Activated T-cell treated with anti-CD3 and anti-CD28 coated beads, Interleukin-2, amount 50 U/mL, for 4 hours (primary cell): ENCODE measurements around the gene FHIT. TPM values are rescaled to one million over a fixed set of nuclear protein-coding genes. Genes with fewer than 3 reads are reported as not detected.

Source experiments
- ATAC-seq, 2 donors: fragments of 200-7000 bp; cut with Tn5 transposase; one replicate each; pipeline ENCODE4 v1.10.0; 2021
- DNase-seq: peaks from one replicate; pipeline ENCODE4 v3.0.0-alpha.2; 2020
- H3K27me3 Mint-ChIP-seq: one replicate; pipeline ENCODE4 v1.8.0; 2021; ENCODE audit warnings: low read depth, mixed read lengths
- H3K36me3 Mint-ChIP-seq: one replicate; pipeline ENCODE4 v1.8.0; 2022; ENCODE audit warnings: mixed read lengths; ENCODE audit not compliant: insufficient read depth
- H3K4me1 Mint-ChIP-seq: one replicate; pipeline ENCODE4 v1.8.0; 2021; ENCODE audit warnings: low read depth, mixed read lengths
- H3K4me3 Mint-ChIP-seq: one replicate; pipeline ENCODE4 v1.8.0; 2021; ENCODE audit warnings: mild to moderate bottlenecking, moderate library complexity, mixed read lengths
- H3K9me3 Mint-ChIP-seq: one replicate; pipeline ENCODE4 v1.8.0; 2021; ENCODE audit warnings: mixed read lengths
- total RNA-seq, 3 donors: library from RNA; stranded (reverse); gene quantifications; one replicate each; pipeline ENCODE4 v1.2.1, GENCODE V29; 2021

The FHIT gene
- total RNA-seq, 3 donors from 2014 or later: 0.66 to 5.5 (median 2.4) TPM

DNA sequence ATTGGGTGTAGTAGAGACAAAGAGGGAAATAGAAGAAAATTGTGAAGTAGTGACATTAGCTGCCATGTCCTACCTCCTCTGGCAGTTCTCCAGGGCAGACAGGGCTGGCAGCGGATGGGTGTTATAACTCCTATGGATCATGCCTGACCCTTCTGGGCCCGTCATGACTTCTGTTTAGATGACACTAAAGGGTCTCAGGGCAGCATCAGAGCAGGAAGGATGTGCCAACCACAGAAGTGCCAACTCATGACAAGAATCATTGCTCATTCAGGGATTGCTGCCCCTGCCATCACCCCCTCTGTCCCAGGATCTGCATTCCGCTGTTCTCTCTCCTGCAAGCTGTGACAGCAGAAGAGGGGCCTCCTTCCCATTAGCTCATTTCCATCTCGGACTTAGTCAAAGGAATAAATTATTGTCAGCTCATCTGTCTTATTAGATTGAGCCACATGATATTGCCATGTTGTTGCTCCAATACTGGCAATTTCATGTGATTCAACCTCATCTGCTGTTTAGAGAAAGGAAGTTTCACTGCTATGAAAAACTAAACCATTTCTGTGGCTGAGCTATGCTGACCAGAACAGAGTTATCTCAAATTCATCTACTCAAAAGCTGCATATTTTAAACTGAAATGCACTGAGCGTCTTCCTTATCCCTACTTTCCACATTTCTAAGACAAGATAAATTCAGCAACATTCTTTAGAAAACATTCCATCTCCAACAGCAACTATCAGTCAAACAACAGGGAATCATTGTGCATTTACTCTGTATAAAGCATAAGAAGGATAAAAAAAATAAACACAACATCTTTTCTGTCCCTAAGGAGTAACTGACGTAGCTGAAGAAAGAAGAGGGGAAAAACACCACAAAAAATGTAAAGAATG lies 271.6 kb downstream of the FHIT start:
- Mint-ChIP-seq H3K36me3 (no peaks in the 10 kb centered on the region), H3K4me1 (no peaks in the 10 kb centered on the region), H3K27me3 (no peaks in the 10 kb centered on the region), H3K4me3 (no peak overlapping the region), H3K9me3 (peaks cover 4% of the 10 kb centered on the region)
- ATAC-seq: no peak
- no peak for DNase-seq

DNA sequence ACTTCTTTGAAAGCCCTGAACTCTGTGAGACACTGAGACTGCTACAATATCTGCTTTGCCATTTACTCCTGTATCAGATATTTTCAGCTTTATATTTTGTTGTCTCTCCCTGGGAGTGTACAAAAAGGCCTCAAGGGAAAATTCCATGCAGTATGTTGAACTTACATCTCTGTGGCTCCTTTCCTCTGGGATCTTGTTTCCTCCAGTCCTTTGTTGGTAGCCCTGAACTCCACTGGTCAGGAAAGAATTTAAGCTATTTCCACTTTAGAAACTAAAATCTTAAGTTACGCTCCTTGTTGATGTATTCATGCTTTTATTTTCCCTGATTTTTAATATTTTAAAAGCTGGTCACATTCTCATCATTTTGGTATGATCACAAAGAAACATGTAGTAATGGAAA lies 277.9 kb downstream of the FHIT start:
- peaks cover 25% of the 10 kb centered on the region for H3K9me3 Mint-ChIP-seq
- no peaks in the 10 kb centered on the region for H3K4me1 Mint-ChIP-seq
- no peak for ATAC-seq
- H3K36me3 Mint-ChIP-seq: no peaks in the 10 kb centered on the region
- H3K27me3 Mint-ChIP-seq: no peaks in the 10 kb centered on the region
- DNase-seq: no peak
- no peak overlapping the region for H3K4me3 Mint-ChIP-seq

DNA sequence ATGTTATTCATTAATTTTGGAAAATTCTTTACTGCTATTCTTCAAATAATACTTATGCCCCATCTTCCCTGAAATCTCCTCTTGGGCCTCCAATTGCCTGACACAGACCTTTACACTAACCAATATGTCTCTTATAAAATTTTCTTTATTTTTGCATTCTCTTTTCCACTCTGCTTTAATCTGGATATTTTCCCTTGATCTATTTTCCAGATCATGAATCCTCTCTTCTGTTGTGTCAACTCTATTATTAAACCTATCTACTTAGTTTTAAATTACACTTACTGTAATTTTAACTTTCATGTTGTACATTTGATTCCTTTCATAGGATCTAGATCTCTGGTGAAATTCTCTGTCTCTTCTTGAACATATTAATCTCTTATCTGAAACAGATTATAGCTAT lies 278.7 kb downstream of the FHIT start:
- Mint-ChIP-seq H3K27me3 (no peaks in the 10 kb centered on the region), H3K4me1 (no peaks in the 10 kb centered on the region), H3K9me3 (peaks cover 25% of the 10 kb centered on the region), H3K4me3 (no peak overlapping the region), H3K36me3 (no peaks in the 10 kb centered on the region)
- no peak for ATAC-seq
- DNase-seq: no peak

DNA sequence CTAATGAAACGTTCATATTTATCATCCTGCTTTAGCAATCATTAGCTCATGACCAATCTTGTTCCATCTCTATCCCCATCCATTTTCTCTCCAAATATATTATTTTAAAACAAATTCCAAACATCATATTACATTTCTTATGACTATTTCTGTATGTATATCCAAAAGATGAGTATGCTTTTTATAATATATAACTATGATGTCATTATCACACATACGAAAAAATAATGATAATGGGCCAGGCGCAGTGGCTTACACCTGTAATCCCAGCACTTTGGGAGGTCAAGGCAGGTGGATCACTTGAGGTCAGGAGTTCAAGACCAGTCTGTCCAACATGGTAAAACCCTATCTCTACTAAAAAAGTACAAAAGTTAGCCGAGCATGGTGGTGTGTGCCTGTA lies 280.4 kb downstream of the FHIT start:
- Mint-ChIP-seq H3K36me3 (no peaks in the 10 kb centered on the region), H3K4me1 (no peaks in the 10 kb centered on the region), H3K9me3 (peaks cover 25% of the 10 kb centered on the region), H3K4me3 (no peak overlapping the region), H3K27me3 (no peaks in the 10 kb centered on the region)
- no peak for DNase-seq
- ATAC-seq: no peak

DNA sequence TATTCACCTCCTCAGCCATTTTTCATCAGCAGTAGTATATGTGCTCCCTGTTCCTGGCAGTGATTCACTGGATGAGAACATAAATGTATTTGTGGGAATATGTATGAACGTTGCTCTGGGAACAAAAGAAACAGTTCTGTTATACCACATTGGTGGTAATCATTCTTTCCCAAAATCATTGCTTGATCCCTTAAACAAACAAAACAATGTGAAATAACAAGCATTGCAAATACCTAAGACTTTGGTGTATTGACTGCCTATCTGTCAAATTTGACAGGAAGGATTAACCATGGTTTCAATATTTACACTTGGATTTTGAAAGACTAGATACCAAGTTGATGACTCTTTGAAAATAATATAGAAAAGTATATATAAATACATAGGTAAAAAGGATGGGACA lies 284.1 kb downstream of the FHIT start:
- H3K4me1 Mint-ChIP-seq: no peaks in the 10 kb centered on the region
- no peak for ATAC-seq
- no peaks in the 10 kb centered on the region for H3K27me3 Mint-ChIP-seq
- H3K36me3 Mint-ChIP-seq: no peaks in the 10 kb centered on the region
- no peak overlapping the region for H3K4me3 Mint-ChIP-seq
- H3K9me3 Mint-ChIP-seq: peaks cover 21% of the 10 kb centered on the region
- DNase-seq: no peak

DNA sequence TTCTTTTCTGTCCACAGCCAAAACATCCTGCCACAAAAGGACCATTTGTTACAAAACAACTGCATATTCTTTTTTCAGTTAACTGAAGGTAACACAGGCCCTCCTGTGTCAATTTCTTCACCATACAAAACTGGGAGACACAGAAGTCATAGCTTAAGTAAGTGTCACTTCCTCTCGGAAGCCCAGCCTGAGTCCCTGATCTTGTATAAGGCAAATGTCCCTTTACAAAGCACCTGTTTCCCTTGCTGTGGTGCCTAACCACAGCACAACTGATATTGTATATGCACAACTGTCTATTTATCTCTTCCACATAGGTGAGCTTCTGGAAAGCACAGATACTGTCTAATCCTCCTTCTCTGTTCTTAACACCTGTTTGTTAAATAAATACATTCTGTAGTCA lies 293.7 kb downstream of the FHIT start:
- Mint-ChIP-seq H3K4me1 (no peaks in the 10 kb centered on the region), H3K36me3 (peaks cover 2% of the 10 kb centered on the region), H3K27me3 (no peaks in the 10 kb centered on the region), H3K4me3 (no peak overlapping the region), H3K9me3 (peaks cover 47% of the 10 kb centered on the region)
- DNase-seq (no peak), ATAC-seq (no peak)

DNA sequence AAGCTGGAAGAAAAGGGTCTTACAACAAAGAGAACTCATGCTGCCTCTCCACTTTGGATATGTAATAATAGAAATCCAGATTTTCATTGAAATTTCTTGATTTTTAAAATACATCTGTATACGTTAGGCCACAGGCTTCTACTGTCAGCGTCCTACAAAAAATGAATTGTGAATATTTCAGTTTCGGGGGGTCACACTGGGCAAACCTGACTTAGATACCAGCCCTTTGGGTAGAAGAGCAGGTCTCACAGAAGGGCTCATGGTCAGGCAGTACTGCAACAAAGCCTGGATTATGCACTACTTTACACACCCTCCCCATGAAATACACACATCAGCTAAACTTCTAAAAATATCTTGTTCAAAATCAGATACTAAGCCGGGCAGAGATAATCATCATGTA lies 294.5 kb downstream of the FHIT start:
- no peak overlapping the region for H3K4me3 Mint-ChIP-seq
- peaks cover 2% of the 10 kb centered on the region for H3K36me3 Mint-ChIP-seq
- DNase-seq (no peak), ATAC-seq (no peak)
- H3K27me3 Mint-ChIP-seq: no peaks in the 10 kb centered on the region
- H3K4me1 Mint-ChIP-seq: no peaks in the 10 kb centered on the region
- peaks cover 49% of the 10 kb centered on the region for H3K9me3 Mint-ChIP-seq

DNA sequence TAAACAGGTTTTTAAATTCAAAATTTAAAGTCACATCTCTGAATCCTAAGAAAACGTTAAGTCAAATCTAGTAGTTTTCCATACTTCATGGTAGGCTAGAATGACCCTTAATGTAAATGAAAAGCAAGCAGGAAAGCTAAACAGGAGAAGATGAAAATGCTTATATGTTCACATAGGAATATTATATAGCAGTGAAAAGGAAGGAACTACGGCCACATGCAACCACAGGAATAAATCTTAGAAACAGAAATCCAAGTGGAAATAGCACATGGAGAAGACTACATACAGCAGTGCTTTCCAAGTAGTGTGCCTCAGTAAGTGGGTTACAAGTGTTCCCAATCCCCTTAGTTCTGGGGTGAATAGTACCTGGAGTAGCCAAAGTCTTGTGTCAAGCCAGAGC lies 296.2 kb downstream of the FHIT start:
- Mint-ChIP-seq H3K4me1 (no peaks in the 10 kb centered on the region), H3K9me3 (peaks cover 44% of the 10 kb centered on the region), H3K36me3 (peaks cover 2% of the 10 kb centered on the region), H3K4me3 (no peak overlapping the region), H3K27me3 (no peaks in the 10 kb centered on the region)
- DNase-seq (no peak), ATAC-seq (no peak)

DNA sequence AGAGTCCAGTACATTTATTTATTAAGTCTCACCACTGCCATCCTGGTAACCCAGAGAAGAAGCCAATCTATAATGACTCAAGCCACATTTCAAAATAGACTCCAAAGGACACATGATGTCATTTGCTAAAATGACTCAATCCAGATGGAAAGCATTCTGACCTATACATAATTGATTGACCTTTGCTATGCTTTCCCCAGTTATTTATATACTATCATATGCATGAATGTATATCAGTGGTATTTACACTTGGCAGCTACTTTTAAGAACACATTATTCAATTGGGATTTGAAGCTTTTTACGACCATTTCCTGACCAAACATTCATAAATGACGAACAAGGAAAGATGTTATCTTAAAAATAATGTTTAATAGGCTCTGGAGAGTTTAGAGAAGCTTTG lies 297.2 kb downstream of the FHIT start:
- Mint-ChIP-seq H3K4me3 (no peak overlapping the region), H3K4me1 (no peaks in the 10 kb centered on the region), H3K36me3 (peaks cover 2% of the 10 kb centered on the region), H3K27me3 (no peaks in the 10 kb centered on the region), H3K9me3 (peaks cover 39% of the 10 kb centered on the region)
- no peak for ATAC-seq
- no peak for DNase-seq

DNA sequence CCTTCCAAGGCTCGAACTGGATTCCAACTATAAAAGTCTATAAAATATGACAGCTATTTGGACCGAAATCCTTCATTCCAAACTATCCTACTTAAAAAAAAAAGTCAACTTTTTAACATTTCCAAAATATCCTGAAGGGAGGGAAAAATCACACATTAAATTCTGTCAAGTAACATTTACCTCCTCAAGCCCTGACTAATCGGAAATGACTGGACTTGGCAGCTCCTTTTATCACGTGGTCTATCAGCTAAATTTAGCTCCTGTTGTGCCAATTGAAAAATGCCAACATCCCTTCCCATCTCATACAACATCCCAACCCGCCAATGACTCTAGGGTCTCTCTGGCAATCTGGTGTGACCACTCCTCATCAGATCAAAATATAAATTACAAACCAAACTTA lies 297.9 kb downstream of the FHIT start:
- DNase-seq (no peak), ATAC-seq (no peak)
- Mint-ChIP-seq H3K4me3 (no peak overlapping the region), H3K36me3 (peaks cover 2% of the 10 kb centered on the region), H3K27me3 (no peaks in the 10 kb centered on the region), H3K4me1 (no peaks in the 10 kb centered on the region), H3K9me3 (peaks cover 36% of the 10 kb centered on the region)

DNA sequence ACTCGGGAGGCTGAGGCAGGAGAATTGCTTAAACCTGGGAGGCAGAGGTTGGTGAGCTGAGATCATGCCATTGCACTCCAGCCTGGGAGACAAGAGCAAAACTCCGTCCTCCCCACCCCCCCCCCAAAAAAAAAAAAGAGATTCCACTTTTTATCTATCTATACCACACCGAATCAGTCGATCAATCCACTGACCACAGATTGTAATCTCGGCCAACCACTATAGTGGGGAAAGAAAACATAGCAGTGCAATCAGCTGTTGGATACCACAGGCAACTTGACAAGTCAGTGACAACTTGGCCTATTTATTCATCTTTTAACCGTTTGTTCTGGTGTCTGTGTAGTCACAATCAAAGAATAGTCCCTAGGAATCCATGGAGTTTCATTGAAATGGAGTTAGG lies 299.2 kb downstream of the FHIT start:
- no peaks in the 10 kb centered on the region for H3K4me1 Mint-ChIP-seq
- ATAC-seq (no peak), DNase-seq (no peak)
- H3K4me3 Mint-ChIP-seq: no peak overlapping the region
- H3K27me3 Mint-ChIP-seq: no peaks in the 10 kb centered on the region
- peaks cover 2% of the 10 kb centered on the region for H3K36me3 Mint-ChIP-seq
- peaks cover 36% of the 10 kb centered on the region for H3K9me3 Mint-ChIP-seq

DNA sequence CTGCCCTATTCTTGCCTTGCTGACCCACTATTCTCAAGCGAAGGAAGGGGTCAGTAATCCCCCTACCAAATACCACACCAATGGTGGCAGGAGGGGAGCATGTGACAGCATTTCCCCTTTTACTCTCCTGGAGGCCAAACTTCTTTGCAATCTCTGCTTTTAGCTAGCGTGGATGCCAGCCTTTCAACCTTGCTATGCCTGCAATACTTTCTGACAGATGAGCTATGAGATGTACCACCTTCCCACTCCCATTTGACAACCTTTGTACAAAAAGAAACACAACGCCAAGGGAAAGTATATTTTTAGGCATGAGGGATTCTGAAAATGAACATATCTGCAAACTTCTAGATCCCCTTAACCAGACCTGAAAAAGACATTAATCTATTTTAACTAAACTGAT lies 302.1 kb downstream of the FHIT start:
- ATAC-seq (no peak), DNase-seq (no peak)
- Mint-ChIP-seq H3K9me3 (peaks cover 9% of the 10 kb centered on the region), H3K4me1 (no peaks in the 10 kb centered on the region), H3K27me3 (no peaks in the 10 kb centered on the region), H3K36me3 (peaks cover 2% of the 10 kb centered on the region), H3K4me3 (no peak overlapping the region)

DNA sequence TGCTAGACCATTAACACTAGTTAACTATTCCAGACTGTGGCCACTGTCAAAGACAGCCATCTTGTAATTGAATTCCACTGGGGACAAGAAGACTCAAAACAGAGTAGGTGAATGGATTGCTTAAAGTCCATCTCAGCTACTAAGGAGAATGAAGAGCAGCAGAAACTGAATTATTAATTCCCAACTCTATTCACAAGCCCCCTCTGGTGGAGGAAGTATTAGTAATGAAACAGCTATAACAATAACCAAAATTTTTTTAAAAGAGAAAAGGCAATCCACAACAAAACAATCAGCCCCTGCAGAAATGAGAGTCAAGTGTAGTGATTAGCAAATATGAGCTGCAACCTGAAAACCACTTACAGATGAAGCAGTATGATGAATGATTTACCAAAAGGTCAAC lies 302.8 kb downstream of the FHIT start:
- ATAC-seq (no peak), DNase-seq (no peak)
- Mint-ChIP-seq H3K4me3 (no peak overlapping the region), H3K27me3 (no peaks in the 10 kb centered on the region), H3K36me3 (peaks cover 1% of the 10 kb centered on the region), H3K4me1 (no peaks in the 10 kb centered on the region), H3K9me3 (peaks cover 8% of the 10 kb centered on the region)

DNA sequence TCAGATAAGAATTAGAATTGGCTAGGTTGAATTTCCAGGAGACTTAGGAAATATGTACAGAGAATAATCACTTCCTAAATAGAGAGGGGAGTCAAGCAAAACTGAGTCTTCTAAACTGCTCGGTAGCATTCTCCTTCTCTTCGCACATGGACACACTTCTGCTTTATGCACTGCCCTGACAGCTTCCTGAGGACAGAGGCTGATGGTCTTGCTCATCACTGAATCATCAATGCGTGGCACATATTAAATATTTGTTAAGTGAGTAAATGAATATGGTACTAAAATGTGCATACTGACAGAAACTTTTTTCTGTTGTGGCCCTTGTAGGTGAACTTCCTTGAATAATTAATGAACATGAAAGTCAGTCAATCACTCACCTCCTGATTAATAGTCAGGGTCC lies 315.5 kb downstream of the FHIT start:
- H3K36me3 Mint-ChIP-seq: no peaks in the 10 kb centered on the region
- H3K27me3 Mint-ChIP-seq: no peaks in the 10 kb centered on the region
- peaks cover 3% of the 10 kb centered on the region for H3K9me3 Mint-ChIP-seq
- DNase-seq: no peak
- peaks cover 2% of the 10 kb centered on the region for H3K4me1 Mint-ChIP-seq
- H3K4me3 Mint-ChIP-seq: no peak overlapping the region
- no peak for ATAC-seq

DNA sequence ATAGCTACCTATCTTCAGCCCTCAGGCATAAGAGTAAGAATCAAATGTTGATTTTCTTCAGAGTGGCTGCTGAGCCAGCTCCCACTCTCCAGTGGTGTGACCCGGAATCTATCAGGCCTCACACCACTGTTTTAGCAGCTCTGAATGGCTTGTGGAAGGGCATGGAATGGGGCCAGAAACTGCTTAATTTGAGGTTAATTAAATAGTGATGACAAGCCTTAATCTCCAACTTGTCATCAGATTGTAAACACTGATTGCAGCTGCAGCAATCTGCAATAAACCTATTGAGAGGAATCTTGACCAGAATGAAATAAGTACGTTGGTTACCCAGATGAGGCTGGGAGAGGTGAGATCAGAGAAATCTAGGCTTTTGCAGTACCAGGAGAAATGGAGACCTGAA lies 317.4 kb downstream of the FHIT start:
- no peak for DNase-seq
- H3K27me3 Mint-ChIP-seq: no peaks in the 10 kb centered on the region
- peaks cover 3% of the 10 kb centered on the region for H3K9me3 Mint-ChIP-seq
- no peak overlapping the region for H3K4me3 Mint-ChIP-seq
- no peaks in the 10 kb centered on the region for H3K36me3 Mint-ChIP-seq
- H3K4me1 Mint-ChIP-seq: peaks cover 2% of the 10 kb centered on the region
- ATAC-seq: no peak
